ENCODE measurements around the gene GREB1.

The GREB1 gene

DNA sequence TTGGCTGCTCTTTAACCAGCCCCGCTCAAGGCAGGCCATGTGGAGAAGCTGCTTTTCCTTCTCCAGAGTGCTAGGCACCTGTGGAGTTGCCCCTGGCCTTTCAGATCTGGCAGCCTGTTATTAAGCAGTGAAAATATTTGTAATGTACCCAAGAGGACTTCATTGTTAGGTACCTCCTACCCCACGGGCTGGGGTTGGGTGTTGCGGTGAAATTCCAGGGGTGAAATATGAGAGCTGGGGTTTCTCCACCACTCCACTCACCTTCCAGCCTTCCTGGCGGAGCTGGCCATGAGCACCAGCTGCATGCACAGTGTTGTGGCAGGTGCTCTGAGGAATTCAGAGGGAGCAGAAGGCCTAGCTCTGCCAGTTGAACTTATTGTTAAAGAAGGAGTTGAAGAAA, 97.0 kb downstream of the GREB1 start:
- DNase-seq (ENCODE audit: extremely low read depth, low read depth): no peak
- TF ChIP-seq, protein P1, sequence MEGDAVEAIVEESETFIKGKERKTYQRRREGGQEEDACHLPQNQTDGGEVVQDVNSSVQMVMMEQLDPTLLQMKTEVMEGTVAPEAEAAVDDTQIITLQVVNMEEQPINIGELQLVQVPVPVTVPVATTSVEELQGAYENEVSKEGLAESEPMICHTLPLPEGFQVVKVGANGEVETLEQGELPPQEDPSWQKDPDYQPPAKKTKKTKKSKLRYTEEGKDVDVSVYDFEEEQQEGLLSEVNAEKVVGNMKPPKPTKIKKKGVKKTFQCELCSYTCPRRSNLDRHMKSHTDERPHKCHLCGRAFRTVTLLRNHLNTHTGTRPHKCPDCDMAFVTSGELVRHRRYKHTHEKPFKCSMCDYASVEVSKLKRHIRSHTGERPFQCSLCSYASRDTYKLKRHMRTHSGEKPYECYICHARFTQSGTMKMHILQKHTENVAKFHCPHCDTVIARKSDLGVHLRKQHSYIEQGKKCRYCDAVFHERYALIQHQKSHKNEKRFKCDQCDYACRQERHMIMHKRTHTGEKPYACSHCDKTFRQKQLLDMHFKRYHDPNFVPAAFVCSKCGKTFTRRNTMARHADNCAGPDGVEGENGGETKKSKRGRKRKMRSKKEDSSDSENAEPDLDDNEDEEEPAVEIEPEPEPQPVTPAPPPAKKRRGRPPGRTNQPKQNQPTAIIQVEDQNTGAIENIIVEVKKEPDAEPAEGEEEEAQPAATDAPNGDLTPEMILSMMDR (IDR thresholded peaks at IDR 0.05; ENCODE audit: low read depth, low read length): no peak

DNA sequence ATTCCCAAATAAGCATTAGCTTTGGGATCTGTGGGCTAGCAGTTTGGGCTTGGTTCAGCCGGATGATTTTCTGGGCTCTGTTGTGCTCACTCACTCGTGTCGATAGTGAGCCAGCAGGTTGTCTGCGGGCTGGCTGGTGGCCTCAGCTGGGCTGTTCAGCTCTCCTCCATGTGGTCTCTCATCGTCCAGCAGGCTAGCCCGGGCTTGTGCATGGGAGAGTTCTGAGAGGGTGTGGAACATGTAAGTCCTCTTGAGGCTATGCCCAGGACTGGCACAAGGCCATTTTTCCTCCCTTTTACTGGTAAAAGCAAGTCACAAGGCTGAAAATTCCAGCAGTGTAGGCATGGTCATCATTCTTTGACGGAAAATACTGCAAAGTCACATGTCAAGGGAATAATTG, 97.6 kb downstream of the GREB1 start:
- TF ChIP-seq, protein P1 (IDR thresholded peaks at IDR 0.05; ENCODE audit: low read depth, low read length): no peak
- DNase-seq (ENCODE audit: extremely low read depth, low read depth): no peak

DNA sequence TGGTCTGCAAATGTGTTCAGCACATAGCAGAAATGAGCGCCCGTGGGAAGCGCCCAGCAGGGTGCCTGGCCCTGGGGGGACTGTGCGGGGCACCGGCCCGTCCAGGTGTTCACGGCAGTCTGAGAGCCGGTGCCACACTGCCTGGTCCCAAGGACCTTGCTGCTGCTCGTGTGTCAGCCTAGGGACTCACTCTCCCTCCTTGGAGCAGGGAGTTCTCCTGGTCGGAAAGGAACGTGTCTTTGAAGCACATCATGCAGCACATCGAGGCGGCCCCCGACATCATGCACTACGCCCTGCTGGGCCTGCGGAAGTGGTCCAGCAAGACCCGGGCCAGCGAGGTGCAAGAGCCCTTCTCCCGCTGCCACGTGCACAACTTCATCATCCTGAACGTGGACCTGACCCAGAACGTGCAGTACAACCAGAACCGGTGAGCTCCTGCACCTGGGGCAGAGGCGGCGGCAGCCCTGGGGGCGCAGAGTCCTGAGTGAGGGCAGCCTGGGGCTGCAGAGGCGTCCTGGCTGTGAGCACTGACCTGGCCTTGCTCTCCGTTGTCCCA, 100.2 kb downstream of the GREB1 start:
- TF ChIP-seq, protein P1 (IDR thresholded peaks at IDR 0.05; ENCODE audit: low read depth, low read length): no peak

DNA sequence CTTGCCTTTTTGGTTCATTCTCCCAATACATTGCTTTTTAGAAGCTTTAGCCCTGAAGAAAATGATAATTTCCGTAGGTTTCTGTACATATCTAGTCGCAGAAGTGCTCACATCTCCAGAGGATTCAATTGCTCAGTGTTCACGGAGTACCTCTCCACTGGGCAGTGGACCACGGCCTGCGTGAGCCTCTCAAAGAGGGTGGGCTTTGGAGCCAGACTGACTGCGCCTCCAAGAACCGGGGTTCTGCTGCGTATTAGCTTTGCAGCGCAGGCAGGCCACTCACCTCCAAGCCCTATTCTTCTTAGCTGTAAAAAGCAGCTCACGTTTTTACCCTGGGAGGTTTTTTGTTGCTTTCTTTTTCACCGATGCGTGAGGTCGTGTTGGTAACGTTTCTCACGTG, 100.7 kb downstream of the GREB1 start:
- TF ChIP-seq, protein P1 (IDR thresholded peaks at IDR 0.05; ENCODE audit: low read depth, low read length): no peak
- no peak for DNase-seq (ENCODE audit: extremely low read depth, low read depth)

More for the DNA sequence above, 100.2 kb downstream of the GREB1 start:
- DNase-seq (ENCODE audit: extremely low read depth, low read depth): no peak

DNA sequence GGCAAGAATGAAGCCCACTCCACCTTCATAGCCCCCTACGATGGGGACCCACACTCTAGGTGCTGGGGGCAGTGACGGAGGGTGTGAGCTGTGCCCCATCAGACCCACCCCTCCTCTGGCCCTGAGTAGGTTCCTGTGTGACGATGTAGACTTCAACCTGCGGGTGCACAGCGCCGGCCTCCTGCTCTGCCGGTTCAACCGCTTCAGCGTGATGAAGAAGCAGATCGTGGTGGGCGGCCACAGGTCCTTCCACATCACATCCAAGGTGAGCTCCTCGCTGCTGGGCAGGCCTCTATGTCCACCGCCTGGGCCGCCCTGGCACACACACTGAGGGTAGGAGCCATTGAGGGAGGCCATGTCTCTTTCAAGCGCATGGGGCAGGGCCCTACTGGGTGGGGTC, 101.3 kb downstream of the GREB1 start:
- DNase-seq (ENCODE audit: extremely low read depth, low read depth): no peak
- TF ChIP-seq, protein P1 (IDR thresholded peaks at IDR 0.05; ENCODE audit: low read depth, low read length): no peak

DNA sequence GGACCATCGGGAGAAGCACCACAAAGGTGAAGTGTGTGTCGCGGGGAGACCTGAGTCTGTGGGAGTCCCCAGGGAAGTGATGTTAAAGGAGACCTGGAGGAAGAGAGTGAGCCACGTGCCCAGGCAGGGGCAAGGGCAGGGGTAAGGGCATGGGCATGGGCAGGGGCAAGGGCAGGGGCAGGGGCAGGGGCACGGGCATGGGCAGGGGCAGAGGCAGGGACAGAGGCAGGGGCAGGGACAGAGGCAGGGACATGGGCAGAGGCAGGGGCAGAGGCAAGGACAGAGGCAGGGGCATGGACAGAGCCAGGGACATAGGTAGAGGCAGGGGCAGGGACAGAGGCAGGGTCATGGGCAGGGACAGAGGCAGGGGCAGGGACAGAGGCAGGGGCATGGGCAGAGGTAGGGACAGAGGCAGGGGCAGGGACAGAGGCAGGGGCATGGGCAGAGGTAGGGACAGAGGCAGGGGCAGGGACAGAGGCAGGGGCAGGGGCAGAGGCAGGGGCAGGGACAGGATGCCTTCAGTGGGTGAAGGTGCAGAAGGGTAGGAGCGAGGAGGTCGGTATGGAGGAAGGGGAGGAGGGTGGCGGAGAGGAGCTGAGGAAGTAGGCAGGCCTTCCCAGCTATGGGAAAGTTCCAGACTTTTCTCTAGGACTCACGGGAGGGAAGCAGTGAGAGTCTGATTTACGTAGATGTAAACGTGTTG, 102.9 kb downstream of the GREB1 start:
- no peak for DNase-seq (ENCODE audit: extremely low read depth, low read depth)
- TF ChIP-seq, protein P1 (IDR thresholded peaks at IDR 0.05; ENCODE audit: low read depth, low read length): no peak

DNA sequence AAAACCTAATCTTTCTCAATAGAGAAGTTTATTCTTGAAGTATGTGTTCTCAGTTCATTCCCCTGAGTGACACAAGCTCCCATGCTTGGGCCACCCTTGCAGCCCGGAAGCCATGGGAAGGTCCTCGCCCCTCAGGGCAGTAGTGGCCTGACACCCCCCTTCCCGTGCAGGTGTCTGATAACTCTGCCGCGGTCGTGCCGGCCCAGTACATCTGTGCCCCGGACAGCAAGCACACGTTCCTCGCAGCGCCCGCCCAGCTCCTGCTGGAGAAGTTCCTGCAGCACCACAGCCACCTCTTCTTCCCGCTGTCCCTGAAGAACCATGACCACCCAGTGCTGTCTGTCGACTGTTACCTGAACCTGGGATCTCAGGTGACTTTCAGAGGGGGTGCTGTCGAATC, 103.7 kb downstream of the GREB1 start:
- TF ChIP-seq, protein P1 (IDR thresholded peaks at IDR 0.05; ENCODE audit: low read depth, low read length): no peak
- DNase-seq (ENCODE audit: extremely low read depth, low read depth): no peak
